ENCODE results near the gene GIMAP8.

GIMAP8 gene

DNA sequence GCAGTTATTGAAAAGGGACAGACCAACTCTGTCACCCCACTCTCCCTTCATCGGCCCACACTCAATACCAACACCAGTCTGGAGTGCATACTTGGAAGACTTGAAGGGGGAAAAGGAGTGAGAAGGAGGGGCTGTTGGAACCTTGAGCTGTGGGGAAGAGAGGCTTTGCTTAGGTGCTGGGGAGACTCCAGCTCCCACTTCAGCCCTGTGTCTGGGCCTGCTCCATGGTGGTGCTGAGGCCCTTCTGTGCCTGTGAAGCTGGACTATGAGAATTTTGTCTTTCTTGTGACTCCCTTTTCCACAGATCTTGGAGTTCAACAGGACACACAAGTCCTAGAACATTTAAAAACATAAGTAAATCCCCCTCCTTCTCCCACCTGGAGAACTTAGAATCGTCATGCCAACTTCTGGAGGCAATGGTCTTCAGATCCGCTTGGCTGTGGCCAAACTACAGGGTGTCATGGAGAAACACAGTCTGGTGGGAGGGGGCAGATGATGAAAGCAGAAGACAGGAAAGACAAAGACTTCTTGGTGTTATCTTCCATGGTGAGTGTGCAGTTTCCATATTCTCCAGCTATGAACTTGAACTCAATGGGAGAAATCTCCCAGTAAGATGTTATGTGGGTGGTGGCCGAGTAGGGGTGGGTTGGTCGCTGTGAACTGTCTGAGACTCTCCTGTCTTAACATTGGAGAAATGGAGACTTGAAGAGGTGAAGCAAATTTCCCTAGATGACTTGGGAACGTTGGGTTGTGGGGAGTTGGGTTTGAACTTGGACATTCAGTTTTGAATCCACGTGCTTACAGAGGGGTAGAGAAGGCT is 18.4 kb upstream of the GIMAP8 start:
- H3K4me1 ChIP-seq (ENCODE audit: control insufficient read depth, insufficient read depth, low read length), result peaks cover 4% of the 10 kb centered on the region
- H3K9me3 ChIP-seq (ENCODE audit: control insufficient read depth, insufficient read depth, low read length), result no peaks in the 10 kb centered on the region
- H3K27me3 ChIP-seq (ENCODE audit: control insufficient read depth, insufficient read depth, low read length), result peaks cover 3% of the 10 kb centered on the region

GRCh38 chr7:150432915-150433892 is 17.2 kb upstream of the GIMAP8 start:
- H3K9me3 ChIP-seq (ENCODE audit: control insufficient read depth, insufficient read depth, low read length), result no peaks in the 10 kb centered on the region
- H3K4me3 ChIP-seq (ENCODE audit: low read depth, low read length), result no peak overlapping the region
- H3K9ac ChIP-seq (ENCODE audit: low read depth, low read length), result no peak overlapping the region
- H3K36me3 ChIP-seq (ENCODE audit: control insufficient read depth, insufficient read depth, low read length), result no peaks in the 10 kb centered on the region
- H3K4me1 ChIP-seq (ENCODE audit: control insufficient read depth, insufficient read depth, low read length), result peaks cover 4% of the 10 kb centered on the region
- H3K27me3 ChIP-seq (ENCODE audit: control insufficient read depth, insufficient read depth, low read length), result peaks cover 3% of the 10 kb centered on the region

More for the DNA sequence above, 18.4 kb upstream of the GIMAP8 start:
- Histone ChIP-seq H3K36me3 (ENCODE audit: control insufficient read depth, insufficient read depth, low read length) (no peaks in the 10 kb centered on the region), H3K9ac (ENCODE audit: low read depth, low read length) (no peak overlapping the region), H3K4me3 (ENCODE audit: low read depth, low read length) (no peak overlapping the region)

DNA sequence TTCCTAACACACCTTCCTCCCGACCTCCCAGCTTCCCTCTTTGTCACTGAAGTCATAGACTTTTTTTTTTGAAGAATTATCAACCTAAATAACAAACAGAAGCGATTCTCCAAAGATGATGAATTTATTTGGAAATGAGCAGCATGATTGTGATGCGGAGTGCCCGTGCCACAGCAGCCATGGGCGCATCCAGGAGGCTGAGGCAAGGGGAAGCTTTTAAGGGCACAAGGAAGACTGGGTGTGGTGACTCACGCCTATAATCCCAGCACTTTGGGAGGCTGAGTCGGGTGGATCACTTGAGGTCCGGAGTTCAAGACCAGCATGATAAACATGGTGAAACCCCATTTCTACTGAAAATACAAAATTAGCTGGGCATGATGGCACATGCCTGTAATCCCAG is 16.2 kb upstream of the GIMAP8 start:
- Histone ChIP-seq H3K4me1 (ENCODE audit: control insufficient read depth, insufficient read depth, low read length) (no peaks in the 10 kb centered on the region), H3K4me3 (ENCODE audit: low read depth, low read length) (no peak overlapping the region), H3K27me3 (ENCODE audit: control insufficient read depth, insufficient read depth, low read length) (peaks cover 3% of the 10 kb centered on the region), H3K9ac (ENCODE audit: low read depth, low read length) (no peak overlapping the region), H3K36me3 (ENCODE audit: control insufficient read depth, insufficient read depth, low read length) (no peaks in the 10 kb centered on the region), H3K9me3 (ENCODE audit: control insufficient read depth, insufficient read depth, low read length) (no peaks in the 10 kb centered on the region)

DNA sequence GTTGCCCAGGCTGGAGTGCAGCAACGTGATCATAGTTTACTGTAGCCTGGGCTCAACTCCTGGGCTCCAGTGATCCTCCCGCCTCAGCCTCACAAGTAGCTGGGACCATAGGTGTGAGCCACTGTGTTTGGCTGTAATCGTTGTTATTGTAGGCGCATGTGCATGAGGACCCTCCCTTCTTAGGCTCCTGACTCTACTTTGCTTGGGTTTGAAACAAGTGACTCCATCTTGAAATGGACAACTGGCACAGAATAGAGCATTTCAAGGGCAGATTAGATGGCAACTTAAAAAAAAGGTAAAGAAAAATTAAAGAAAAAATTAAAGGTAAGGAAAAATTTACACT is 15.4 kb upstream of the GIMAP8 start:
- no peak overlapping the region for H3K9ac ChIP-seq (ENCODE audit: low read depth, low read length)
- H3K4me1 ChIP-seq (ENCODE audit: control insufficient read depth, insufficient read depth, low read length), result no peaks in the 10 kb centered on the region
- no peaks in the 10 kb centered on the region for H3K9me3 ChIP-seq (ENCODE audit: control insufficient read depth, insufficient read depth, low read length)
- H3K27me3 ChIP-seq (ENCODE audit: control insufficient read depth, insufficient read depth, low read length), result peaks cover 6% of the 10 kb centered on the region
- H3K4me3 ChIP-seq (ENCODE audit: low read depth, low read length), result no peak overlapping the region
- no peaks in the 10 kb centered on the region for H3K36me3 ChIP-seq (ENCODE audit: control insufficient read depth, insufficient read depth, low read length)

- Histone ChIP-seq H3K9ac (ENCODE audit: low read depth, low read length) (no peak overlapping the region), H3K36me3 (ENCODE audit: control insufficient read depth, insufficient read depth, low read length) (no peaks in the 10 kb centered on the region), H3K4me1 (ENCODE audit: control insufficient read depth, insufficient read depth, low read length) (no peaks in the 10 kb centered on the region), H3K27me3 (ENCODE audit: control insufficient read depth, insufficient read depth, low read length) (peaks cover 6% of the 10 kb centered on the region), H3K4me3 (ENCODE audit: low read depth, low read length) (no peak overlapping the region), H3K9me3 (ENCODE audit: control insufficient read depth, insufficient read depth, low read length) (no peaks in the 10 kb centered on the region)
Measured at GRCh38 chr7:150435390-150436073, 14.9 kb upstream of the GIMAP8 start.

DNA sequence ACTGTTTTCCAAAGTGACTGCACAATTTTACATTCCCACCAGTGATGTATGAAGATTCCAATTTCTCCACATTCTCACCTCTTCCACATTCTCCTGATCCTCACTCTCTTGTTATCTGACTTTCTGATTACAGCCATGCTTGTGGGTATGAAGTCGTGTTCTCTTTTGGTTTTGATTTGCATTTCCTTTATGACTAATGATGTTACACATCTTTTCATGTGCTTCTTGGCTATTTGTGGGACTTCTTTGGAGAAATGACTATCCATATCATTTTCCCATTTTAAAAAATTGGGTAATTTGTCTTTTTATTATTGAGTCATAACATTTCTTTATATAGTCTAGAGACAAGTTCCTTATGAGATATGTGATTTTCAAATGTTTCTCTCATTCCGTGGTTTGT is 10.5 kb upstream of the GIMAP8 start:
- Histone ChIP-seq H3K4me3 (ENCODE audit: low read depth, low read length) (no peak overlapping the region), H3K9me3 (ENCODE audit: control insufficient read depth, insufficient read depth, low read length) (peaks cover 3% of the 10 kb centered on the region), H3K9ac (ENCODE audit: low read depth, low read length) (no peak overlapping the region), H3K36me3 (ENCODE audit: control insufficient read depth, insufficient read depth, low read length) (no peaks in the 10 kb centered on the region), H3K4me1 (ENCODE audit: control insufficient read depth, insufficient read depth, low read length) (no peaks in the 10 kb centered on the region), H3K27me3 (ENCODE audit: control insufficient read depth, insufficient read depth, low read length) (peaks cover 6% of the 10 kb centered on the region)

DNA sequence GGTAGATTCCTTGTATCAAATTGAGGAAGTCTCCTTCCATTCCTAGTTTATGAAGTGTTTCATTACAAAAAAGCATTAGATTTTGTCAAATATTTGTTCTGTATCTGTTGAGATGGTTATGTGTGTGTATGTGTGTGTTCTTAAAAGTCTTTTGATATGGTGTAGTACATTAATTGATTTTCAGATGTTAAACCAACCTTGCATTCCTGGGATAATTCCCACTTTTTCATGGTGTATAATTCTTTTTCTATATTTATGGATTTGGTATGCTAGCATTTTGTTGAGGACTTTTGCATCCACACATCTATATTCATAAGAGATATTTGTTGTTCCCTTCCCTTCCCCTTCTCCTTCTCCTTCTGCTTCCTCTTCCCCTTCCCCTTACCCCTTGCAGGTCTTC is 8.9 kb upstream of the GIMAP8 start:
- Histone ChIP-seq H3K9me3 (ENCODE audit: control insufficient read depth, insufficient read depth, low read length) (peaks cover 3% of the 10 kb centered on the region), H3K36me3 (ENCODE audit: control insufficient read depth, insufficient read depth, low read length) (no peaks in the 10 kb centered on the region), H3K4me1 (ENCODE audit: control insufficient read depth, insufficient read depth, low read length) (no peaks in the 10 kb centered on the region), H3K27me3 (ENCODE audit: control insufficient read depth, insufficient read depth, low read length) (peaks cover 3% of the 10 kb centered on the region), H3K9ac (ENCODE audit: low read depth, low read length) (no peak overlapping the region), H3K4me3 (ENCODE audit: low read depth, low read length) (no peak overlapping the region)

- H3K9me3 ChIP-seq (ENCODE audit: control insufficient read depth, insufficient read depth, low read length), result peaks cover 3% of the 10 kb centered on the region
- no peaks in the 10 kb centered on the region for H3K4me1 ChIP-seq (ENCODE audit: control insufficient read depth, insufficient read depth, low read length)
- no peaks in the 10 kb centered on the region for H3K36me3 ChIP-seq (ENCODE audit: control insufficient read depth, insufficient read depth, low read length)
- no peak overlapping the region for H3K4me3 ChIP-seq (ENCODE audit: low read depth, low read length)
- peaks cover 3% of the 10 kb centered on the region for H3K27me3 ChIP-seq (ENCODE audit: control insufficient read depth, insufficient read depth, low read length)
- no peak overlapping the region for H3K9ac ChIP-seq (ENCODE audit: low read depth, low read length)
Measured at GRCh38 chr7:150442811-150443210, 7.6 kb upstream of the GIMAP8 start.

DNA sequence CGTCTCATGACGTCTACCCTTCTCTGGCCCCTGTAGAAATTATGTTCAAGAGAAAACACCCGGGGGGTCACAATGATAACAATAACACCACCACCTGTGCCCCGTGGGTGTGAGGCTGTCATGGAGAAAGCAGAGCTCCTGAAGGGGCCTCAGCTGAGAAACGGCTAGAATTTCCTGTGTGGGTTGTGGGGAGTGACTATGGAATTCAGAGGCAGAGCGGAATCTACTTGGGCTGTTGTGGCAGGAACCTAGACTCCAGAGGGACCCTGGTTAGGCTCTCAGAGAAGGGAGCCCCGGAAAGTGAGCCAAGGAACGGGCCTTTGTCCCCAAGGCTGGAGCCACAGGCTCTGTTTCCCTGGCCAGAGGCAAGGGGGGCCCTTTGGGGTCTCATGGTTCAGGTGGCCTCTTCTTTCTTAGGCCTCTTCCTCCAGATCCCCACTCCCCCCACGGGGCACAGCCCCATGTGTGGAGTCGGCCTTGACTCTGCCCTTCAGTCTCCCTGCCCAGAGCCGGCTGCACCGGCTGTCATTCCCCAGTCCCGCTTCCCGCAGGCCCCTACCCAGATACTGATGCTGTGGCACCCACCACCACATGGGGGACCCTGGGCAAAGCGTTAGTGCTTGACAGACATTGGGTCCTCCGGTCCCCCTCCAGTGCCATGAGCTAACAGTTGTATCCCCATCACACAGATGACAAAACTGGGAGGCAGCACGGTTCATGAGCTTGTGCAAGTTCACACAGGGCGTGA is 6.5 kb upstream of the GIMAP8 start:
- Histone ChIP-seq H3K4me3 (ENCODE audit: low read depth, low read length) (no peak overlapping the region), H3K36me3 (ENCODE audit: control insufficient read depth, insufficient read depth, low read length) (no peaks in the 10 kb centered on the region), H3K9ac (ENCODE audit: low read depth, low read length) (no peak overlapping the region), H3K4me1 (ENCODE audit: control insufficient read depth, insufficient read depth, low read length) (peaks cover 3% of the 10 kb centered on the region), H3K9me3 (ENCODE audit: control insufficient read depth, insufficient read depth, low read length) (peaks cover 3% of the 10 kb centered on the region), H3K27me3 (ENCODE audit: control insufficient read depth, insufficient read depth, low read length) (peaks cover 10% of the 10 kb centered on the region)

- H3K27me3 ChIP-seq (ENCODE audit: control insufficient read depth, insufficient read depth, low read length), result peaks cover 14% of the 10 kb centered on the region
- H3K4me1 ChIP-seq (ENCODE audit: control insufficient read depth, insufficient read depth, low read length), result peaks cover 3% of the 10 kb centered on the region
- no peaks in the 10 kb centered on the region for H3K36me3 ChIP-seq (ENCODE audit: control insufficient read depth, insufficient read depth, low read length)
- H3K9ac ChIP-seq (ENCODE audit: low read depth, low read length), result no peak overlapping the region
- peaks cover 3% of the 10 kb centered on the region for H3K9me3 ChIP-seq (ENCODE audit: control insufficient read depth, insufficient read depth, low read length)
- no peak overlapping the region for H3K4me3 ChIP-seq (ENCODE audit: low read depth, low read length)
Measured at GRCh38 chr7:150444674-150445365, 5.6 kb upstream of the GIMAP8 start.

Measured in iPS-15b (cell line).